Fibroblast of skin of abdomen (primary cell): ENCODE results near the gene KLF15.

ENCODE experiments used
- DNase-seq: peaks from one replicate; pipeline ENCODE4 v3.0.0-alpha.2; 2013

KLF15 gene

DNA sequence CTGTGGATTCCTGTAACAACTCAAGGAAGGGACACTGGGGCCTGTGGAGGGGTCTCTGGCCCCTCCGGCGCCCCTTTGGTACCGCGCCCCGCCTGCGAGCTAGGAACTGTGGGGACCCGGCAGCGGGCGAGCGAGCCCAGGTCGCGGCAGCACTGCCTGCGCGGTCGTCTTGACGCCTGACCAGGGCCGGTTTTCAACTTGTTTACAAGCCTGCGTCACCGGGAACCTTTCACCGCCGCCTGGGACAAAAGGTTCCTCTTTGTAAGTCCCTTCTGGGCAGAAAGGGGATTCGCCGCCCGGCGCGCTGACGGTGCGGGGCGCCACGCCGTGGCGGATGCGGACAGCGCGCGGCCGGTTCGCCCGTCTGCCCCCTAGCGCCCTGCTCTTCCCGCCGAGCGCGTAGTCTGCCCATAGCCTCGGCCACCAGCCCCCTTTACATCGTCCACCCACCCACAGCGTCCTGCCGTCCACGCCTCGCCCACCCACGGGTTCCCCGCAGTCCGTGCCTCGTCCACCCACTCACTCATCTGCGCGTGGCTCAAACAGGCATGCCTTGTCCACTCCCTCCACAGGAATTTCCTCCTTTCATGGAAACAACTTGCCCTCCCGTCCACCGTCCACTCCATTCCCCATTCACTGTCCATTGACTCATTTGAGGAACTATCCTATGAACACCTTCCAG lies 32.0 kb upstream of the KLF15 start:
- peak; percentile 74 for DNase-seq

DNA sequence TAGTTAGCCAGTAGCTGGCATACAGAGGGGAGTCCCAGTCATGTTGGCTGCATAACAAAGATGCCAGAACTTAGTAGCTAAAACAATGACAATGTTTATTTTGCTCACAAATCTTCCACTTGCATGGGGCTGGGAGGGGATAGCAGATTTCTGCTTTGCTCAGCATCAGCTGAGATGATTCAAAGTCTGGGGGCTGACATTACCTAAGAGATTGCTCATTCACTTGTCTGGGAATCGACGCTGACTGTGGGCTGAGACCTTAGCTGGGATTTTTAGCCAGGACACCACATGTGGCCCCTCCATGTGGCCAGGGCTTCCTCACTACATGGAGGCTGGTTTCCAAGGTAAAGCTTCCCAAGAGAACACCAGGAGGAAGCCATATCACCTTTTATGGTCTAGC lies 24.8 kb upstream of the KLF15 start:
- no peak for DNase-seq

DNA sequence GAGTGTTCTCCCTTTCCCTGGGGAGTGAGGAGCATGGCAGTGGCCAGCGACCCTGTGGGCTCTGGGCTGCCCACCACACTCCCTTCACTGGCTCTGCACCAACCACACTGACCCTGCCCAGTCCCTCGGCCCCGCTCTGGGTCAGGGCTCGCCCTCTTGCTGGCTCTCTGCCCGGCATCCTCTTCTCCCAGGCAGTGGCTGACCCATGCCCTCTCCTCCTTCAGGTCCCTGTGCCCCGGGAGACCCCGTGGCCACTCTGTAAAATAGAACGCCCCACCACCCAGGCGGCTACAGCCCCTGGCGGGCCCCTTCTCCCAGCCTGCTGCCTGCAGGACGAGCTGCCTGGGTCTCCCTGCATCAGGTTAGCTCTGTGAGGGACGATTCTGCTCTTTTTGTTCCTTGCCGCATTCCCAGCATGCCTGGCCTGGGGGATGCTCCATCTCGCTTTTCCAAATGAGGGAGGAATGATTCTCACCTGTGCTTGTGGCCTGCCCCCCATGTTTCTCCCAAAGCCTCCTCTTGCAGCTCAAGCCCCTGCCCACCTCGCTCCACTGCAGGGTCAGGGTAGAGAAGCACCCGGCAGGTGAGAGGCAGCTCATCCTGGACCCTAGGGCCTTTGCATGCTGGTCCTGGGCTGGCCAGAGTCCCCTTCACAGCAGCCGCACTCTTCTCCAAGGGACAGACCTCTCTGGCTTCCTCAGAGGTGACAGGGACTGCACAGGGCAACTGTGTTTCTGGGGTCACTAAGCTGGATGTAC lies 23.0 kb upstream of the KLF15 start:
- no peak for DNase-seq

DNA sequence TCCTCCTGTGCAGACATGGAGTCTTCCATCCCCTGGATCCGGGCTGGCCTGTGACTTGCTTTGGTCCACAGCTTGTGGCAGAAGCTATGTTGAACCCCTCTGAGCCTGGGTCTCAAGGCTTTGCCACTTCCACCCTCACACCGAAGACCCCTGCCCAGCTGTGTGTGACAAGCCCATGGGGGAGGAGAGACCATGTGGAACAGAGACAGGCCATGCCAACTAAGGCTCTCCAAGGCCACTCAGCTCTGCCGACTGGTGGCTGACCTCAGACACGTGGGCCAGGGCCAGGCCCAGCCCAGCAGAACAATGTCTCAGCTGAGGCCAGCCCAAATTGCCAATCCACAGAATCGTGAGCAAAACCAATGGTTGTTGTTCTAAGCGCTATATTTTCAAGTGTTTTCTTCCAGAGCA lies 21.1 kb upstream of the KLF15 start:
- no peak for DNase-seq

DNA sequence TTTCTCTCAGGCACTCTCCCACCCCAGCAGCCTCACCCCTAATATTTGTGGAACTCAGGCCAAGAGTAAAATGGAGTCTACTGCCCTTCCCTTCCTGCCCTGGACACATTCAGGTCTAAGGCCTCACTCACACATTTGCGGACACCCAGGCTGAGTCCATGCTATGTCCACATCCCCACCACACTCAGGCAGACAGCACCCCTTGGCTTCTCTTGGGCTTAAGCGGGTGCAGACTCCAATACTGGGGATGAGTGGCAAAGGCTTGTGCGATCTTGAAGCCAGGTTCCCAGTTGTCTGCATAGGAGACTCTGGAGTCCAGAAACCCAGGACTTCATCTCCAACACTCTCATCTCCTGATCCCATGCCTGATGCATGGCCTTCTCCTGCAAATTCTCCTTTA lies 20.0 kb upstream of the KLF15 start:
- no peak for DNase-seq

DNA sequence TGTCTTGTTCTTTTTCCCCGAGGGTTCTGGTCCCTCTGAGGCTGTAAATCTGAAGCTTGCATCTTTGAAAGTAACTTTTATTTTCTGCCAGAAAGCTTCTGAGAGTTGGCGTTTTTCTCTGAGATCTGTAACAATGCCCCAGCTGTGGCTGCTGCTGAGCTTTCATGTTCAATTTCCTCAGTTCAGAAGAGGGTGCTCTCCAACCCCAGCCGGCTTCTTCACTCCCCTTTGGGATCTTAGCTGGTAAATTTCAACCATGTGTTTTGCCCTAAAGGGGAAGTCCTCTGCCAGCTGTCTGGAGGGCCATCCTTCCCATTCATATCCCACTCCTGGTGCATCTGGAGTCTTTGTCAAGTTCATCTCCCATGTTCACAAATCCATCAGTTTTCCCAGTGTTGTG lies 19.2 kb upstream of the KLF15 start:
- DNase-seq = no peak

DNA sequence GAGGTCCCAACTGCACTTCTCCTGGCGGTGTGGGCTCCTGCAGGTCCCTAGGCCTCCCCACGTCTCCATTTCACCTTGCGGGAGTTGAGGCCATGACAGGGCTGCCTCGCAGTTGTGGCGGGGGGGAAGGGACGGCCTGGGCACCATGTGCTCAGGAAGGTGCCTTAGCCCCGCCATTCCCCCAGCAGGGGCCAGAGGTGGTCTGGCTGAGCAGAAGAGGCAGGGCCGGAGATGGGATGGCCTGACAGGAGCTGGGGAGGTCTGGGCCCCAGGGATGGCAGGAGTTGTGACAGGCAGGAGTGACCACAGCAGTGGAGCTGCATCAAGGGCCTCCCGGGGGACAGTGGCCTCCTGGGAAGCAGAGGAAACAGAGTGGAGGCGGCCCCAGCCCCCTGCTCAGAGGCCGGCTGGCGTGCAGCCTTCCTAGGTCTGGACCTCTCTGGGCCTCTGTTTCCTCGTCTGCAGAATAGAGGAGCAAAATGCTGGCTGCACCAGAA lies 18.7 kb upstream of the KLF15 start:
- DNase-seq = no peak

DNA sequence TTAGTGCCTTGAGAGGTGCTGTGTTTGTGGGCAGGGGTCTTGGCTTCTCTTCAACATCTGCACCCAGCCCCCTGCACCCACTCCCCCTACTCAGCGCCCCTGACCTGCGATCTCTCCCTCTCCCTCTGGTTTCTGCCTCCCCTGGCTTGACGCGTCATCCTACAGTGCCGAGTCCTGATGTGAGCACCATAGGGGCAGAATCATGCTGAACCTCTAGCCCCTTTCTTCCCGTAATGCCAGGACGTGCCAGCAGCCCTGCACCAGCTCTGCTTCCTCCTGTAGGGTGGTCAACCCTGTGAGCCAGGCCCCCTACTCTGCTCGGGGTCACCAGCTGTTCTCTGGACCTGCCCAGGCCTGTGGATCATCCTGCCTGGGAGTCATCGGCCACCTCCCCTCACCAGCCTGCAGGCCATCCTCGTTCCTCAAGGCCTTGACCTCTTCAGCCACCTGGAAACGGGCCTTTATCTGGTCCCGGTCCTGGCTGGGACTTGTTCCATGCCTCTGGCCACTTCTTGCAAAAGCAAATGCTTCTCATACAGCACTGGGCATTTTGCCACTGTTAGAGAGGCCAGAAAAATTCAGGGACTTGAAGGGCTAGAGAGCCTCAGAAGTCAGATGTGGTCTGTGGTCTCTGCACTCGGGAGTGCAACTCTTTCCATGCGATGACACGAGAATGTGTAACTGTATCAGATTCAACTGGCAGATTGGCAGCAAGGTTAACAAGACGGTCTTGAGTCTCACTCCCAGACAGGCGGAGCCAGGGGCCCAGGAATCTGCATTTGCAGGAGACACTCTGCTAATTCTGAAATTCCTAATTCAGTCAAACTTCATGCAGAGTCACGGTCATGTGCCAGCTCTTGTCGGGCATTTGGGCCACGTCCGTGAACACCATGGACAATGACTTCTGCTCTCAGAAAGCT lies 16.7 kb upstream of the KLF15 start:
- DNase-seq = peak; percentile 20

DNA sequence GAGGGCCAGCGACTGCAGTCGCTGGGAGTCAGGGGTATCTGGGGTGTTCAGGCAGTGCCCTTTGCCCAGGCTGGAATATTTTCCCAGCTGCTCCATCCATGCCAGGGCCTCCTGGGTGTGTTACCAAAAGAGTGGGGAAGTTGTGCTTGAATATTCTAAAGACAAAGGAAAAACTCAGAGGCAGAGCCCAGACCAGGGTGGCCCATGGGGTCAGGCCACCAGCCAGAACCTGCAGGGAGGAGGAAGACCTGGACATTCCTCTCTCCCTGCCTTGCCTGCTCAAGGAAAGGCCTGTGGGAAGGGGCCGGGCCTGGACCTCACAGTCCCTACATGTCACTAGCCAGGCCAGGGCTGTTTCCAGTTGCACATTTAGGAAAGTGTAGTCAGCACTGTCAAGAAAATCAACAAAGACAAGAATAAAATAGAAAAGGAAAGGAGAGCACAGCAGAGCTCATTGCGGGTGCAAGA lies 16.0 kb upstream of the KLF15 start:
- DNase-seq = no peak

DNA sequence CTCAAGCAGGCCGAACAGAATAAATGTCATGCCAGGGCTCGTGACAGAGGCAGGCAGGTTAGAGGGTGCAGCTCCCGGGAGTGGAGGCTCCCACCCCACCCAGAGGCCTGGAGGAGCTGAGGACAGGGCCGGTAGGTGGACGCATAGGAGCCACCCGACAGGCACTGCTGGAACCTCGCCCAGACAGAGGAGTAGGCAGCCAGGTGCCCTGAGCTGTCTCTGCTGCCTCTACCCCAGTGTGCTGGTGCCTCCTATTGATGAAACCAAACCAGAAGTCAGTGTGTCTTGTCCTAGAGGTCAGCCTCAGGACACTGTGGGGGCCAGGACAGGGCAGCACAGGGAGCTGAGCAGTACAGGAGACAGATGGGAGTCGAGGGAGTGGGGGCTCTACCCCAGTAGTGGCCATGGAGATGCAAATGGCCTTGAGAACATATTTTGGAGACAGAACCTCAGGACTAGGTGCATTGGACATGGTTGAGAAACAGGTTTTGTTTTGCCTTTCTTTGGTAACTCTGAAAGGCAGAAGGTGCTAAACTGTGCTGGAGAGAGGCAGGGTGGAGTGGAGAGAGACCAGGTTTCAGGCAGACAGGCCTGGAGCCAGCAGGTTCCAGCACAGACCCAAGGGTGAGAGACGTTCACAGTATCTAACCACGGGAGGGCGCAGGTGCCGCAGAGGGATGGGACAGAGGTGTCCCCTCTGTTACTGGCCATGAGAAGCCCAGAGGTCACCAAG lies 15.4 kb upstream of the KLF15 start:
- DNase-seq = no peak

DNA sequence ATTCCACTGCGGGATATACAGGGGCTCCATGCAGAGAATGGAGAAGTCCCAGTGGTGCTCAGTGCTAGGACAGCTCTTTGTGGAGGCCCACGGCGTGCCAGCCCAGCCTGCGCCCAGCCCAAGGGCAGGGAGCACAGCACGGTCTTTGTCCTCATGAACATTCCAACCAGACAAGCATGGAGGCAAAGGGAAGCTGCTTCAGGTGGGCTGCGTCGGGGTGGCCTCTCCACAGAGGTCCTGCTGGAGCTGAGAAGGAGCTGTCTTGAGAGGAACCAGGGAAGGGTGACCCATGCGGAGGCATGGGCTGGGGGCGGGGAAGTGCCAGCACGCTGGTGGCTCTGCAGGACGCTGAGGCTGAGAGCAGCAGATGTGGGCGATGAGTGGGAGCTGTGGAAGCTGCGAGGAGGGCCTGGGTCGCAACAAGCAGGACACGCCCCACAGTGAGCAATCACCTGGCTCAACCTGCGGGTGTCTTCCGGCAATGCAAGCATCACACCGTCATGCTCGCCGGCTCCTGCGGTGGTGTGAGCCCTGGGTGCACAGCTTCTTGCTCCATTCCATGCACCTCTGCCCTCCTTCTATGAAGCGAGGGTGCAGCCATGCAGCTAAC lies 14.0 kb upstream of the KLF15 start:
- DNase-seq = no peak

DNA sequence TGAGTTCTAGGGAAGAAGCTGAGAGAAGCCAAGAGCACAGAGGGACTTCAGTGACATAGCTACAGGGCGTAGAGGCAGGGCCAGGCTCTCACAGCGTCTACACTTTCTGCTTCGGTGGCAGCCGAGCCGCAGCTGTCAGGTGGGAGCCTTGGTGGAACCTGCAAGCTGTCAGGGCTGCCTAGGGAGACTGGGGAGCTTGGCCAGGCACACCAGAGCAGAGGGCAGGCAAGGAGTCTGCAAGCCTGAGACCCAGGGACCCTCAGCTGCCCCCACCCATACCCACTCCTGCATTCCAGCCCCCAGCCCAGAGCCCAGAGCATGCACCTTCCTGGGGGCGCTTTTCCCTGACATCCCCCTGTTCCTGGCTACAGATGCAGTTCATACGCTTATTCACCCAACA lies 13.4 kb upstream of the KLF15 start:
- DNase-seq = no peak

DNA sequence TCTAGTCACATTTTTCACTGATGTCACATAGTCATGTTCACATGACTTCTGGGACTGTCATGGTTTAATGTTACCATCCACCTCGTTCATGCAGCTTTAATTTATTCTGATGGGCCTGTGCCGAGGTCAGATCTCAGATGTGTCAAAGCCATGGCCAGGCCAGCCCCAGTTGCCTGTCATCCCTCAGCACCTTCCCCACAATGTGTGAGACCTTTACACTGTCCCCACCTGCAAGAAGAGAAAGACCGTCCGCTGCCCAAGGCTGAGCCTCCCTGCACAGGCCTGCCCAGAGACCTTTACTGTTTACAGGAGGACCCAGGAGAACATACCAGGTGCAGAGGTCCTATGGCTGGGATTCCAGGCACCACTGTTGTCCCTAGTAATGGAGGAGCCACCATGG lies 12.8 kb upstream of the KLF15 start:
- DNase-seq = no peak

DNA sequence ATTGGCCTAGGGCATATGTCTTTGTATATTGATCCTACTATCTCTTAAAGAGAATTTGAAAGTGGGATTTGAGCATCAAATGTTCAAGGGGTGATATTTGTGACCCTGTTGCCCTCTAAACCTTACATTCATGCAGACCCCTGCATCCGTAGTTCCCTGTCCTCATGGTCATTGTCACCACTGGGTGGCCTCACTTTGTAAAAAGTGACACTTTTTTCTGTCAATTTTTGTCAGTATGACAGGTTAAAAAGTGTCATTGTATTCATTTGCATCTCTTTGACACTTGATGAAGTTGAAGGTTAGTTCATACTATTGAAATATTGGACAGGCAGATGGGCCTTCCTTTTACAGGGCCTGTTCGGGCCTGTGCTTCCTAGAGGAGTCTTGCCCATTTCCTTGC lies 12.3 kb upstream of the KLF15 start:
- no peak for DNase-seq

DNA sequence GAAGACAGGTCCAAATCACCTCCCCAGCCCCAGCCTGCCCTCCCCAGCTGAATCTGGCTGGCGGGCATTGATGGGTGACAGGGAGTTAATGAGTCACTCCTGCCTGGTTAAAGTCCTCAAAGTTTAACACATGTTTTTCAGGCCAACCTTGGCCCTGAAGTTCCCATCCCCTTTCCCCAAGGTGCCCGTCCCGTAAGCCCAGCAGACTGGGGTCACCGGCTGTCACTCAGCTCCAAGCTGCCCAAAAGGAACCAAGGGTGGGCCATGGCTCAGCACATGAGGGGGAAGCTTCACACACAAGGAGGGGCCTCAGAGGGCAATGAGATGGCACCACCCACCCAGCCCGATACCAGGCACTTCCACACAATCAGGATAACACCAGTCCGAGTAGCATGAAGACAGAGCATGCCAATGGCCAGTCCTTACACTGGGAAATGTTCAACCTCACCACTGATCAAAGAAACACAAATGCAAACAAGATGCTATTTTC lies 10.2 kb upstream of the KLF15 start:
- DNase-seq = no peak

DNA sequence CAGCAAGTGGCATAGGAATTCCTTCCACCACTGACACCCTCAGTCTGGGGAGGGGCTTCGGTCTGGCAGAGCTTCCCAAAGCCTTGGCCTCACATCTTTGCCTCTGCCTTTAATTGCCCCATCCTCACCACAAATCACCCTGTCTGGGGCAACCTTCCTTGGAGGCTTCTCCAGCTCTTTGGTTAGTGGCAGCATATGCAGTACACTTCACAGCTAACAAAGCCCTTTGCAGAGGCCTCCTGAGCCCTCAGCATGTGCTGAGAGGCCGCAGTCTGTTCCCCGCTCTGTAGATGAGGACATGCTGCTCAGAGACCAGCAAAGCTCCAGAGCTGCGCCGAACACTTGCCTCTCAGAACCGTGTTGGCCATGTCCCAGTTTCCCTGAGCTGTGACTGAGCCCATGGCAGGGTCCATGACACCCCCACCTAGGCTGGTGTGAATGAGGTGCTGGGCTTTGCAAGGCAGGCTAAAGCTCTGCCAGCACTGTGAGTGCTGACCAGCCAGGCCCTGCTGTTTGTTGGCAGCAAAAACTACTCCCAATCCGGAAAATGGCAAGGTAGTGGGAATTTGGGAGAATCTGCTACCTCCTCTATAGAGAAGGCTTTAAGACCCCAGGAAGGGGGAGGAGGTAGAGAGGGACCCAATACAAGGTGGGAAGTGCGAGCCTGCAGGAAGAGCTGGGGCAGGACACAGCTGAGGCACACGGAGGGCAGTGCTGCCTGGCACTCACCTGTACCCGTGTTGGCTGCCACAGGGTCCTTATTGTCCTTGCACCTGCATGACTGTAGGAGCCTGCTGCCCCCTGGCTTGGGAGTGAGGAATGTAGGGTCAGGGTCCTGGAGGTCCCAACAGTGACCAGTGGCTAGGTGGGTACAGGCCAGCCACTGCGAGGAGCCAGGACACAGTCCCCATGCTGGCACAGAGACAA lies 8.4 kb upstream of the KLF15 start:
- no peak for DNase-seq

DNA sequence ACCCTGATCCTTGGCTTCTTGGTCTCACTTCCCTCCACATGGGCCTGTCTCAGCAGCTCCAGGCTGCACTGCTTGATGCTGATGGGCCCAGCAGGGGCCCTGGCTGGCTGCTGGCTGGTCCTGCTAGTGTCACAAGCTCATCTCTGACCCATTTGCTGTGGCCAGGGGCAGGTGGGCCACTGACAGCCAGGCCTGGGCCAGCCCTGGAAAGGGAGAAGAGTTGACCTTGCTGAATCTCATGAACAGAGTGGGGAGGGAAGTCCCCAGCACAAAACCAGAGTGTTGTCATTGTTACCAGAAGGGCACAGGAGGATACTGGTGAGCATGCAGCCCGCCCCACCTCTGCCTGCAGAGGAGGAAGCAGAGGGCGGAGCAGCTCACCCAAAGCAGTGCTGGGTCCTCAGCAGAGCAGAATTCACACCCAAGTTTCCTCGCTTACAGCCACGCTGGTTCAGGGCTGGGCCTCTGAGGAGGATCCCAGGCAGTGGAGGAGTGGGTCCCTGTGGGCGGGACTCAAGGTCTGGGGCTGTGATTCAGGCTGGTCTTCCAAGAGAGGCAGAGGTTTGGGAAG lies 7.6 kb upstream of the KLF15 start:
- DNase-seq = no peak

DNA sequence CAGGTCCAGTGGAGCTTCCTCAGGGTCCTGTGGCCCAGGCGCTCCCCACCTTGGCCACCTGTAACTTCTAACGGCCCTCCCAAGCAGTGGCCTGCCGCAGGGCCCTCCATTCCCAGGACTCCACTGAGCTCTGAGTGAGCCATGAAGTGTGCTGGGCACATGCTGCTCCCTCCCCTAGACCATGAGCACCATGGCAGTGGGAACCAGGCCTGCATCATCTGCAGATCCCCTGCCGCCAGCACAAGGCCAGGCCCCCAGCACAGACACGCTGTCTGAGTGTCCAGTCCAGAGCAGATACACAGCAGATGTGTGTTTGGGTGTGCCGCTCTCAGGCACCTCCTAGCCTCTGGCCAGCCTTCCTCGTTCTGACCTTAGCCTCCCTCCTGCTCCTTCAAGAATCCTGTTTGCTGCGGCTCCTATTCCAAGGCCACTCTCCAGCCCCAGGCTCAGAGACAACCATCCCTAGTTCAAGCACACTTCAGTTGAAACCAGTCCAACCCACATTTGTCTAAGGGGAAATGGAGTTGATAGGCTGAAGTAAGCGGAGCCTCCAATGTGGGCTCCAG lies 7.0 kb upstream of the KLF15 start:
- no peak for DNase-seq

DNA sequence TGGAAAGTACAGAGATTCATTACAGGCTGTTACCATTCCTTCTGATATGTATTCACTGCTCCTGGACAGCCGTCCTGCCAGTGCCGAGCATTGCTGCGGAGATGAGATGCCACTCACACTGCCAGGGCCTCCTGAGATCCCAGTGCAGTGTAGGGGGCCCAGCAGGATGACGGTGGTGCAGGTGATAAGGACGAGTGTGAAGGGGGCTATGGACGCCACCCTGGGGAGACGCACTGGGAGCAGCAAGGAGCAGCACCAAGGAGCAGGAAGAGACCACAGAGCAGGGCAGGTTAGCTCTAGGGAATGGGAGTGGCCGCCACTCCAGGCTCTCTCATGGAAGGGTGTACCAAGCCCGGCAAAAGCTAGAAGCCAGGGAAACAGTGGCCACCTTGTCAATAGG lies 4.0 kb upstream of the KLF15 start:
- DNase-seq = no peak

DNA sequence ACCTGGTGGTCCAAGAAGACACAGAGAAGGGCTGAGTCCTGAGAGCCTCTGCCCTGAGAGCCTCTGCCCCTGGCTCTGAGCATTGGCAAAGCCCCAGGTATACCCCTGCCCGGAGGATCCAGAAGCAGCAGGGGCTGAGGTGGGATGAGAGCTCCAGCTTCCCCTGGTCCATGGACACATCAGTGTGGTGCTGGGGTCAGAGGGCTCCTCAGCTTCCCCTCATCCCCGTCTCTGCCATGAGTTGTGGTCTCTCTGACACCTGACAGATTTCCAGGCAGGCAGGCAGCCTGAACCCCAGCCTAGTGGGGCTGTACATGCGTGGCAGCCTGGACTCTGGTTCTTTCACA lies 3.5 kb upstream of the KLF15 start:
- no peak for DNase-seq
